Adipose tissue (tissue), 3 donors: ENCODE measurements around the gene FANCI. TPM values are rescaled to one million over a fixed set of nuclear protein-coding genes. Genes with fewer than 3 reads are reported as not detected.

Source experiments
- H3K27ac ChIP-seq: one replicate; pipeline ENCODE4 v1.5.1; 2013; ENCODE audit warnings: low read depth, low read length
- WGBS, 3 donors: extraction: QIAGEN DNeasy Blood & Tissue Kit; methylation state at CpG; one replicate each; pipeline ENCODE4 v1.1.7; 2013; 5-methylcytosine and 5-hydroxymethylcytosine counted together
- polyA plus RNA-seq, 3 donors: library from polyadenylated mRNA; stranded (reverse); fragments of 200-250 nt; gene quantifications; one replicate each; pipeline ENCODE4 v1.2.3, GENCODE V29; 2013
- donor health status: healthy with polysubstance abuse.
- donor health status: Bipolar disorder and iron deficiency.
- donor health status: healthy.

FANCI gene
- polyA plus RNA-seq, 3 donors, result 1.5 to 2.5 (median 1.6) TPM

GRCh38 chr15:89342840-89343239 lies 99.1 kb downstream of the FANCI start:
- no peak overlapping the region for H3K27ac ChIP-seq
- WGBS, 3 donors, result 86 to 93% (median 92%) methylated on average over 3 of the region's 3 CpGs

- no peak overlapping the region for H3K27ac ChIP-seq
- WGBS, 3 donors, result 81 to 85% (median 85%) methylated on average over 4 of the region's 4 CpGs
These were observed 101.5 kb downstream of the FANCI start for GRCh38 chr15:89345248-89345647.

GRCh38 chr15:89346516-89347231 lies 102.9 kb downstream of the FANCI start:
- 37 to 55% (median 43%) methylated on average over 10 of the region's 10 CpGs for WGBS, 3 donors
- no peak overlapping the region for H3K27ac ChIP-seq

GRCh38 chr15:89349206-89349558 lies 105.4 kb downstream of the FANCI start:
- no peak overlapping the region for H3K27ac ChIP-seq
- 71 to 81% (median 74%) methylated on average over 5 of the region's 5 CpGs for WGBS, 3 donors

- 59 to 81% (median 65%) methylated on average over 4 of the region's 4 CpGs for WGBS, 3 donors
- H3K27ac ChIP-seq, result no peak overlapping the region
These were observed 108.7 kb downstream of the FANCI start for GRCh38 chr15:89352476-89352875.

- no peak overlapping the region for H3K27ac ChIP-seq
- WGBS, 3 donors, result 60 to 80% (median 66%) methylated on average over 2 of the region's 2 CpGs
These were observed 110.2 kb downstream of the FANCI start for GRCh38 chr15:89353991-89354390.

- 20 to 34% (median 29%) methylated on average over 13 of the region's 13 CpGs for WGBS, 3 donors
These were observed 113.0 kb downstream of the FANCI start for GRCh38 chr15:89356634-89357298.

GRCh38 chr15:89358435-89358754 lies 114.6 kb downstream of the FANCI start:
- H3K27ac ChIP-seq, result no peak overlapping the region

More at GRCh38 chr15:89356634-89357298, 113.0 kb downstream of the FANCI start:
- no peak overlapping the region for H3K27ac ChIP-seq

GRCh38 chr15:89358755-89359439 lies 115.1 kb downstream of the FANCI start:
- H3K27ac ChIP-seq, result no peak overlapping the region
- WGBS, 3 donors, result 3% methylated on average over 52 to 68 of the region's 68 CpGs

More at GRCh38 chr15:89358435-89358754, 114.6 kb downstream of the FANCI start:
- 4 to 7% (median 6%) methylated on average over 16 of the region's 16 CpGs for WGBS, 3 donors

- no peak overlapping the region for H3K27ac ChIP-seq
- WGBS, 3 donors, result 7 to 9% (median 7%) methylated on average over 30 to 32 of the region's 32 CpGs
These were observed 115.9 kb downstream of the FANCI start for GRCh38 chr15:89359471-89360293.

- WGBS, 3 donors, result 5 to 8% (median 8%) methylated on average over 29 to 31 of the region's 31 CpGs
- H3K27ac ChIP-seq, result no peak overlapping the region
These were observed 116.7 kb downstream of the FANCI start for GRCh38 chr15:89360294-89360971.

GRCh38 chr15:89361451-89362202 lies 117.8 kb downstream of the FANCI start:
- no peak overlapping the region for H3K27ac ChIP-seq
- 8 to 10% (median 8%) methylated on average over 40 to 41 of the region's 41 CpGs for WGBS, 3 donors

GRCh38 chr15:89362203-89363101 lies 118.7 kb downstream of the FANCI start:
- WGBS, 3 donors, result 3 to 4% (median 4%) methylated on average over 60 to 73 of the region's 73 CpGs
- H3K27ac ChIP-seq, result no peak overlapping the region

GRCh38 chr15:89363133-89363532 lies 119.4 kb downstream of the FANCI start:
- H3K27ac ChIP-seq, result no peak overlapping the region
- WGBS, 3 donors, result 8 to 17% (median 15%) methylated on average over 6 of the region's 6 CpGs

- no peak overlapping the region for H3K27ac ChIP-seq
- 25 to 45% (median 28%) methylated on average over 4 of the region's 4 CpGs for WGBS, 3 donors
These were observed 120.0 kb downstream of the FANCI start for GRCh38 chr15:89363770-89364169.

GRCh38 chr15:89364341-89364740 lies 120.6 kb downstream of the FANCI start:
- 10 to 18% (median 13%) methylated on average over 6 of the region's 6 CpGs for WGBS, 3 donors

More at GRCh38 chr15:89364341-89364740, 120.6 kb downstream of the FANCI start:
- H3K27ac ChIP-seq, result no peak overlapping the region
